H9 (cell line): ENCODE data around the gene NPLOC4. TPM values are rescaled to one million over a fixed set of nuclear protein-coding genes. Genes with fewer than 3 reads are reported as not detected.

Source experiments
- DNase-seq: peaks from one replicate; pipeline ENCODE4 v3.0.0-alpha.2; 2017
- H2AFZ ChIP-seq: one replicate; pipeline ENCODE4 v1.6.1; 2013; ENCODE audit warnings: mild to moderate bottlenecking, low read length, control low read depth, moderate library complexity
- H2AK5ac ChIP-seq: 2 replicates; pipeline ENCODE4 v1.6.1; 2013; ENCODE audit warnings: low read length, control low read depth, mixed read lengths; ENCODE audit not compliant: insufficient read length
- H2BK120ac ChIP-seq: one replicate; pipeline ENCODE4 v1.6.1; 2013; ENCODE audit warnings: low read depth, mild to moderate bottlenecking, low read length, control low read depth, inconsistent platforms; ENCODE audit not compliant: poor library complexity, severe bottlenecking
- H2BK12ac ChIP-seq: 2 replicates; pipeline ENCODE4 v1.6.1; 2013; ENCODE audit warnings: low read length, control low read depth, mixed read lengths, low read depth; ENCODE audit not compliant: insufficient read length
- H2BK15ac ChIP-seq: 2 replicates; pipeline ENCODE4 v1.6.1; 2013; ENCODE audit warnings: low read depth, low read length, control low read depth
- H2BK20ac ChIP-seq: one replicate; pipeline ENCODE4 v1.6.1; 2013; ENCODE audit warnings: low read depth, mild to moderate bottlenecking, low read length, control low read depth, inconsistent platforms; ENCODE audit not compliant: poor library complexity, severe bottlenecking
- H2BK5ac ChIP-seq: 2 replicates; pipeline ENCODE4 v1.6.1; 2013; ENCODE audit warnings: low read length, control low read depth, mixed read lengths; ENCODE audit not compliant: insufficient read length
- H3K14ac ChIP-seq: 2 replicates; pipeline ENCODE4 v1.6.1; 2013; ENCODE audit warnings: low read length, control low read depth; ENCODE audit not compliant: insufficient read depth
- H3K18ac ChIP-seq: 2 replicates; pipeline ENCODE4 v1.6.1; 2013; ENCODE audit warnings: low read depth, mild to moderate bottlenecking, mixed read lengths, low read length, control low read depth; ENCODE audit not compliant: insufficient read length
- H3K23ac ChIP-seq: 2 replicates; pipeline ENCODE4 v1.6.1; 2013; ENCODE audit warnings: low read length, control low read depth, mixed read lengths, low read depth; ENCODE audit not compliant: insufficient read length
- H3K23me2 ChIP-seq: 2 replicates; pipeline ENCODE4 v1.6.1; 2013; ENCODE audit warnings: low read depth, mild to moderate bottlenecking, mixed read lengths, low read length, control low read depth; ENCODE audit not compliant: insufficient read length, poor library complexity, severe bottlenecking
- H3K27ac ChIP-seq: 2 replicates; pipeline ENCODE4 v1.5.1; 2013; ENCODE audit warnings: low read length, control low read depth, mixed read lengths, low read depth; ENCODE audit not compliant: insufficient read length
- H3K27me3 ChIP-seq: 2 replicates; pipeline ENCODE4 v1.6.1; 2013; ENCODE audit warnings: low read length, control low read depth, inconsistent platforms; ENCODE audit not compliant: insufficient read depth
- H3K4ac ChIP-seq: 2 replicates; pipeline ENCODE4 v1.6.1; 2013; ENCODE audit warnings: low read depth, mild to moderate bottlenecking, control low read depth, inconsistent platforms, low read length, moderate library complexity
- H3K4me1 ChIP-seq: 2 replicates; pipeline ENCODE4 v1.6.1; 2013; ENCODE audit warnings: low read length, control low read depth, inconsistent platforms; ENCODE audit not compliant: insufficient read depth
- H3K4me2 ChIP-seq: 2 replicates; pipeline ENCODE4 v1.6.1; 2013; ENCODE audit warnings: low read length, control low read depth, mixed read lengths; ENCODE audit not compliant: insufficient read length, insufficient read depth
- H3K56ac ChIP-seq: 2 replicates; pipeline ENCODE4 v1.6.1; 2013; ENCODE audit warnings: low read depth, mild to moderate bottlenecking, mixed read lengths, low read length, control low read depth; ENCODE audit not compliant: insufficient read length
- H3K79me1 ChIP-seq: 2 replicates; pipeline ENCODE4 v1.6.1; 2013; ENCODE audit warnings: low read depth, mild to moderate bottlenecking, moderate library complexity, low read length, control low read depth, inconsistent platforms; ENCODE audit not compliant: insufficient read depth, poor library complexity, severe bottlenecking
- H3K79me2 ChIP-seq: 2 replicates; pipeline ENCODE4 v1.6.1; 2013; ENCODE audit warnings: low read length, control low read depth, inconsistent platforms; ENCODE audit not compliant: insufficient read depth
- H3K9ac ChIP-seq: 2 replicates; pipeline ENCODE4 v1.6.1; 2013; ENCODE audit warnings: low read length, control low read depth, mixed read lengths; ENCODE audit not compliant: insufficient read length; ENCODE audit errors: extremely low read depth
- H3K9me3 ChIP-seq: one replicate; pipeline ENCODE4 v1.6.1; 2013; ENCODE audit warnings: low read depth, low read length, inconsistent platforms; ENCODE audit not compliant: control insufficient read depth
- H3T11ph ChIP-seq: one replicate; pipeline ENCODE4 v1.6.1; 2013; ENCODE audit warnings: mild to moderate bottlenecking, low read length, control low read depth, inconsistent platforms
- H4K20me1 ChIP-seq: one replicate; pipeline ENCODE4 v1.6.1; 2013; ENCODE audit not compliant: control insufficient read depth, insufficient read length, insufficient read depth
- H4K5ac ChIP-seq: 2 replicates; pipeline ENCODE4 v1.6.1; 2013; ENCODE audit warnings: low read depth, mild to moderate bottlenecking, mixed read lengths, low read length, control low read depth; ENCODE audit not compliant: insufficient read length
- H4K8ac ChIP-seq: replicated peaks from 2 replicates; pipeline ENCODE4 v1.6.1; 2013; ENCODE audit warnings: low read length, control low read depth, mixed read lengths, low read depth; ENCODE audit not compliant: insufficient read length
- H4K91ac ChIP-seq: 2 replicates; pipeline ENCODE4 v1.6.1; 2013; ENCODE audit warnings: low read depth, mild to moderate bottlenecking, moderate library complexity, mixed read lengths, low read length, control low read depth; ENCODE audit not compliant: insufficient read length
- H3K27ac Mint-ChIP-seq, 3 experiments: 2 replicates in 2 of 3; 3 replicates in 1 of 3; pipeline ENCODE4 v1.8.0; 2020 to 2021; ENCODE audit warnings: mixed read lengths in 3 of 3, mild to moderate bottlenecking in 1 of 3, moderate library complexity in 1 of 3
- H3K27me3 Mint-ChIP-seq: 2 replicates; pipeline ENCODE4 v1.8.0; 2021; ENCODE audit warnings: low read depth, mild to moderate bottlenecking, moderate library complexity, mixed read lengths
- H3K36me3 Mint-ChIP-seq, 3 experiments: 2 replicates in 2 of 3; 3 replicates in 1 of 3; pipeline ENCODE4 v1.8.0; 2020 to 2021; ENCODE audit warnings: low read depth in 3 of 3, mixed read lengths in 3 of 3; ENCODE audit not compliant: insufficient read depth in 1 of 3
- H3K4me1 Mint-ChIP-seq, 2 experiments: 2 replicates each; pipeline ENCODE4 v1.8.0; 2020; ENCODE audit warnings: mixed read lengths in 2 of 2
- H3K4me3 Mint-ChIP-seq, 2 experiments: 2 replicates in 1 of 2; 3 replicates in 1 of 2; pipeline ENCODE4 v1.8.0; 2020 to 2021; ENCODE audit warnings: mild to moderate bottlenecking in 2 of 2, mixed read lengths in 2 of 2, moderate library complexity in 1 of 2
- H3K9me3 Mint-ChIP-seq, 2 experiments: 2 replicates in 1 of 2; 3 replicates in 1 of 2; pipeline ENCODE4 v1.8.0; 2020; ENCODE audit warnings: mild to moderate bottlenecking in 2 of 2, mixed read lengths in 2 of 2, moderate library complexity in 1 of 2
- WGBS: extraction: QIAGEN DNeasy Blood & Tissue Kit; methylation state at CpG from one replicate; pipeline ENCODE4 v1.1.7; 2013; ENCODE audit warnings: missing lambda C conversion rate, low lambda C conversion rate, mixed read lengths; ENCODE audit not compliant: insufficient read length; ENCODE audit errors: extremely low coverage; 5-methylcytosine and 5-hydroxymethylcytosine counted together
- total RNA-seq: library from RNA; stranded (reverse); gene quantifications from 2 replicates; pipeline ENCODE4 v1.2.1, GENCODE V29; 2021
- TF ChIP-seq, protein P1 (sequence below): fragments of 200-600 bp; sonication (generic); conservative IDR thresholded peaks from 3 replicates; pipeline ENCODE4 v1.8.0; 2021; ENCODE audit warnings: antibody characterized with exemption, mild to moderate bottlenecking

Gene NPLOC4
- total RNA-seq, 1 experiment from 2014 or later: 103 TPM

DNA sequence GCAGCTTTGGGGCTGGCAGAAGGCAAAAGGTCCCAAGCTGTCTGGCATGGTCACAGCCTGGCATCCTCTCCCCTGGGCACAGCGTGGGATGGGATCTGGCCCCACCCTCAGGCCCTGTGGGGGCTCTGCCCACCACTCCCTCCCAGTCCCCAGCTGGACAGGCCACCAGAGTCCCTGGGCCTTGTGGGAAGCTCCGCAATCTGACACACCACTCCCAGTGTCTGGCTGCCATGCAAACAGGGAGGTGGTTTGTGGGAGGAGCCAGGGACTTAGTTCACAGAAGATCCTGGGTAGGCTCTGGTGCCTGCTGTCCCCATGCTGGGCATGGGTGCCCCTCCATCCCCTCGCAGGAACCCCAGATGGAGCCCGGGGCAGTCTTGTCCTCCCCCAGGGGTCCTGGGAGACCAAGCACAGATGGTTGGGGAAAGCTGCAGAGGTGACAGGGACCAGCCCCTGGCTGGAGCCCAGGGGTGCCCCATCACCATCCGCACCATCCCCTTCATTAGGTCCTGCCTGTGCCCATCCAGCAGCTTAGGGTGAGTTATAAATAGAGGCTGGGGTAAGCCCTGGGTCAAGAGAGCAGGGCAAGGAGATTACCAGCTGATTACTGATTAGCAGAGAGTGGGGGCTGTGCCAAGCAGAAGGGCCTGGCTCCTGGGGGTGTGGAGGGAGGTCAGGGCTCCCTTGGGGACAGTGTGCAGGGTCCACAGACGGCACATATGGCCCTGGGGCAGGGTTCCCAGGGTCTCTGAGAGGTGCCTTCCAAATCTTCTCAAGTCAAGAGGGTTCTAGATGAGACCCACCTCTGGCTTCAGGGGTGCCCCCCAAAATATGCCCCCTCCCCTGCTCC lies 102.5 kb downstream of the NPLOC4 start:
- Histone ChIP-seq H3K79me1 (no peaks in the 10 kb centered on the region), H3K56ac (no peak overlapping the region), H2BK120ac (no peak overlapping the region), H3K4me1 (no peaks in the 10 kb centered on the region), H2AFZ (no peak overlapping the region), H3K14ac (no peak overlapping the region), H3K79me2 (no peaks in the 10 kb centered on the region), H2BK12ac (no peak overlapping the region), H3K27me3 (peaks cover 7% of the 10 kb centered on the region; the same call in 1 of the 2 replicates), H4K8ac (no peak overlapping the region), H4K91ac (no peak overlapping the region), H4K20me1 (peaks cover 5% of the 10 kb centered on the region), H2BK20ac (no peak overlapping the region), H3K4me2 (no peak overlapping the region), H4K5ac (no peak overlapping the region), H3K9ac (no peak overlapping the region), H3K9me3 (no peaks in the 10 kb centered on the region), H3T11ph (no peak overlapping the region), H3K27ac (no peak overlapping the region), H2BK5ac (no peak overlapping the region), H2BK15ac (no peak overlapping the region), H3K23me2 (peaks cover 5% of the 10 kb centered on the region), H3K4ac (no peak overlapping the region), H2AK5ac (no peak overlapping the region), H3K18ac (no peak overlapping the region), H3K23ac (no peak overlapping the region)
- H3K4me1 Mint-ChIP-seq: 0 out of 4 replicates have a peak, but pooled peaks cover 5 to 7% of the 10 kb centered on the region in 2 experiments
- no peak overlapping the region for H3K27ac Mint-ChIP-seq
- no CpG with 5 or more reads among the region's 6 CpGs for WGBS
- DNase-seq: no peak
- H3K36me3 Mint-ChIP-seq: peaks cover 0 to 5% (median 4%) of the 10 kb centered on the region in 3 experiments; a peak in 3 of 7 replicates
- H3K9me3 Mint-ChIP-seq: no peaks in the 10 kb centered on the region; a peak in 1 of 5 replicates
- peaks cover 33% of the 10 kb centered on the region for H3K27me3 Mint-ChIP-seq
- TF ChIP-seq, protein P1, sequence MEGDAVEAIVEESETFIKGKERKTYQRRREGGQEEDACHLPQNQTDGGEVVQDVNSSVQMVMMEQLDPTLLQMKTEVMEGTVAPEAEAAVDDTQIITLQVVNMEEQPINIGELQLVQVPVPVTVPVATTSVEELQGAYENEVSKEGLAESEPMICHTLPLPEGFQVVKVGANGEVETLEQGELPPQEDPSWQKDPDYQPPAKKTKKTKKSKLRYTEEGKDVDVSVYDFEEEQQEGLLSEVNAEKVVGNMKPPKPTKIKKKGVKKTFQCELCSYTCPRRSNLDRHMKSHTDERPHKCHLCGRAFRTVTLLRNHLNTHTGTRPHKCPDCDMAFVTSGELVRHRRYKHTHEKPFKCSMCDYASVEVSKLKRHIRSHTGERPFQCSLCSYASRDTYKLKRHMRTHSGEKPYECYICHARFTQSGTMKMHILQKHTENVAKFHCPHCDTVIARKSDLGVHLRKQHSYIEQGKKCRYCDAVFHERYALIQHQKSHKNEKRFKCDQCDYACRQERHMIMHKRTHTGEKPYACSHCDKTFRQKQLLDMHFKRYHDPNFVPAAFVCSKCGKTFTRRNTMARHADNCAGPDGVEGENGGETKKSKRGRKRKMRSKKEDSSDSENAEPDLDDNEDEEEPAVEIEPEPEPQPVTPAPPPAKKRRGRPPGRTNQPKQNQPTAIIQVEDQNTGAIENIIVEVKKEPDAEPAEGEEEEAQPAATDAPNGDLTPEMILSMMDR: no peak
- no peak overlapping the region for H3K4me3 Mint-ChIP-seq
